H7 (cell line): Measurements from ENCODE around the gene SNX20. TPM values are rescaled to one million over a fixed set of nuclear protein-coding genes. Genes with fewer than 3 reads are reported as not detected.
A peak's percentile ranks its signal among the peaks of the same experiment; 100 is the strongest.

Experiments used
- DNase-seq: peaks from one replicate; pipeline ENCODE4 v3.0.0; 2012
- H3K27me3 ChIP-seq: 2 replicates; pipeline ENCODE4 v1.6.0; 2011; ENCODE audit warnings: mild to moderate bottlenecking, low read length; ENCODE audit not compliant: control insufficient read depth, insufficient read depth
- H3K36me3 ChIP-seq: replicated peaks from 2 replicates; pipeline ENCODE4 v1.5.1; 2011; ENCODE audit warnings: low read length; ENCODE audit not compliant: control insufficient read depth, insufficient read depth
- H3K4me3 ChIP-seq: 2 replicates; pipeline ENCODE4 v1.5.1; 2011; ENCODE audit warnings: low read depth, mild to moderate bottlenecking, control low read depth, low read length, moderate library complexity; ENCODE audit not compliant: insufficient read depth
- total RNA-seq: library from RNA; depleted of rRNA; stranded (reverse); fragments of >200 nt; shearing (Covaris generic); gene quantifications from 2 replicates; pipeline ENCODE4 v1.2.3, GENCODE V29; 2014

The SNX20 gene
- total RNA-seq, 1 experiment from 2014 or later = not detected

DNA sequence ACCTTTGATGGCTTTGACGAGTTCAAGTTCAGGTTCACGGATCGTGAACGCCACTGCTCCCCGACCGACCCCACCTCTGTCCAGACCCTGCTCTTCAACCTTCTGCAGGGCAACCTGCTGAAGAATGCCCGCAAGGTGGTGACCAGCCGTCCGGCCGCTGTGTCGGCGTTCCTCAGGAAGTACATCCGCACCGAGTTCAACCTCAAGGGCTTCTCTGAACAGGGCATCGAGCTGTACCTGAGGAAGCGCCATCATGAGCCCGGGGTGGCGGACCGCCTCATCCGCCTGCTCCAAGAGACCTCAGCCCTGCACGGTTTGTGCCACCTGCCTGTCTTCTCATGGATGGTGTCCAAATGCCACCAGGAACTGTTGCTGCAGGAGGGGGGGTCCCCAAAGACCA, 29.9 kb upstream of the SNX20 start:
- DNase-seq = peak; percentile 22
- no peaks in the 10 kb centered on the region for H3K27me3 ChIP-seq
- no peaks in the 10 kb centered on the region for H3K36me3 ChIP-seq
- no peak overlapping the region for H3K4me3 ChIP-seq

DNA sequence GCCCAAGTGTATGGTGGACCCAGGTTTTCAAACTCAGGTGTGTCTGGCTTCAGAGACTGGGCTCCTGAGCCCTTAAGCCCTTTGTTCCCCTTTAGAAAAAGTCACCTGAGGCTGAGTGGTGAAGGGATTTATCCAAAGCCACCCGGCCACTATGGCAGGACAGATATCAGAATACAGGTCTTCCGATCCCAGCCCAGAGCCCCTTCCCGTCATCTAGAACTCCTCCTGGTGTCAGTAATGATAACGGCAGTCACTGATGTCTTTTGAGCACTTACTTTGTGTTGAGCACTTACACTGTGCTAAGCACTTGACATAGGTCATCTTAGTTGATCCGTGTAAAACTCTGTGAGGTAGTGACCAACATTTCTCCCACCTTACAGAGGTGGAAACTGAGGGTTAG, 28.9 kb upstream of the SNX20 start:
- Histone ChIP-seq H3K27me3 (no peaks in the 10 kb centered on the region), H3K36me3 (no peaks in the 10 kb centered on the region), H3K4me3 (no peak overlapping the region)
- peak; percentile 68 for DNase-seq

DNA sequence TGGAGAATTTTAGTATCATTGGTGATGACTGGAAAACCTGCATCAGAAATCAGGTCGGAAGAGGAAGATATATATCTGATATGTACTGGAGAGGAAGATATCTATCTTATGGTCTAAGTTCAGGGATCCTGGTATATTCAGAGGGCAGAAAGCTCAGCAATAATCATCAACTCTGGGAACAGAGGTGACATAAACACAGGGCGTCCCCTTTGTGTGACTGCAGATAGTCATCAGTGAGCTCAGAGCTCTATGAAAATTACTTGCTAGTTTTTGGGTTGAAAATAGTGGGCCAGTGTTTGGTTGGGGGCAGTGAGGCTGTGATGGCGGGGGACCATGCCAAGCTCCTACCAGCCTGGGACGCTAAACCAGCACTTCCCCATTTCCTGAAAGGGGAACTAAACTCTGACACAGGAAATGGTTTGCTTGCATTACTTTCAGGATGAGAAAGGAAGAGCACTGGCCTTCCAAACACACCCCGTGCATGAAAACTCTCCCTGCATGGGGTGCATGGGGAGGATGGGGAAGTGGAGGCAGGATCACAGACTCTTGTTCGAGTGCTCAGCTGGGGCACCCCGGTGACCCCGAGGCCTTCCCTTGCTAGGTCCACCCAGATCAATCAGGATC, 28.1 kb upstream of the SNX20 start:
- no peaks in the 10 kb centered on the region for H3K27me3 ChIP-seq
- no peak for DNase-seq
- no peak overlapping the region for H3K4me3 ChIP-seq
- H3K36me3 ChIP-seq = no peaks in the 10 kb centered on the region

DNA sequence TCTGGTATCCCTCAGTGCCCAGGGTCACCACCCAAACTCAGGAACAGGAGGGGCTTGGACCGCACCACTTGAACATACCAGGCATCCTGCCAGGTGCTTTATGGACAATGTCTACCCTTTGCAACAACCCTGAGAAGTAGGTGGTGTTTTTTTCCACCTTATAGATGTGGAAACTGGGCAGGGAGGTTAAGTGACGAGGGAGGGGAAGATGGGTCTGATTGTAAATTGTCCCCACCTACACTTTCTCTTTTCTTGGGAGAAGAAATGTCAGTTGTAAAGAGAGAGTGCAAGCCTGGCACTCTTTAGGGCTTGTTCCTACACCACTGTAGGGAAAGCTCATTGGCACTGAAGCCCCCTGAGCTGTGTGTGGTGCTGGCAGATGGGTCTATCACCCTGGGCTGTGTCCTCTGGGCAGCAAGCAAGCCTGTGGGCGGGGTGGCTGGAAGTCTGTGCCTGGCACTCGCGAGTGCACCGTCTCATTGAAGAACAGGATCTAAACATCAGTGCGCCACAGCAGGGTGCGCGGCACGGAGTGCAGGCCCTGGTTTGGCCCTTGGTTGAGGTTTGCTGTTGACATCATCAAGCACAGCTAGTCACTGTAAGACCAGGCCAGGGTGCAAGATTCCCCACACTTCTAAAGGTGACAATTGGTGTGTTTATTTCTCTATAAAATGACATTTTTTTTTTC, 27.4 kb upstream of the SNX20 start:
- H3K4me3 ChIP-seq = no peak overlapping the region
- DNase-seq = no peak
- H3K36me3 ChIP-seq = no peaks in the 10 kb centered on the region
- no peaks in the 10 kb centered on the region for H3K27me3 ChIP-seq

DNA sequence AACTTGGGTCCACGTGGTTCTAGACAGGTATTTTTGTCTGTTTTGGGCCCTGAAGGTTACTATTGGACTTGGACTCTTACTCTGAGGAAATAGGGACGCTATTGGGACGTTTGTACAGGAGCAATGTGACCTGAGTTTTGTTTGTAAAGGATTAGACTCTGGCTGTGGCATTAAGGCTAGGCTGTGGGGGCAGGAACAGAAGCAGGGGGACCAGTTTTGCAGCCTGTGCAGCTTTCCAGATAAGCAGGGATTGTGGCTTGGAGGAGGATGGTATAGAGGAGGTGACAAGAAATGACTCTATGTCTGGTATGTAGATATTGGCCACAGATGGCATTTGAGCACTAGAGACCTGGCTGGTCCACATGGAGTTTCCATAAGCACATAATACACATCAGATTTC, 25.1 kb upstream of the SNX20 start:
- Histone ChIP-seq H3K27me3 (no peaks in the 10 kb centered on the region), H3K4me3 (no peak overlapping the region), H3K36me3 (no peaks in the 10 kb centered on the region)
- no peak for DNase-seq

DNA sequence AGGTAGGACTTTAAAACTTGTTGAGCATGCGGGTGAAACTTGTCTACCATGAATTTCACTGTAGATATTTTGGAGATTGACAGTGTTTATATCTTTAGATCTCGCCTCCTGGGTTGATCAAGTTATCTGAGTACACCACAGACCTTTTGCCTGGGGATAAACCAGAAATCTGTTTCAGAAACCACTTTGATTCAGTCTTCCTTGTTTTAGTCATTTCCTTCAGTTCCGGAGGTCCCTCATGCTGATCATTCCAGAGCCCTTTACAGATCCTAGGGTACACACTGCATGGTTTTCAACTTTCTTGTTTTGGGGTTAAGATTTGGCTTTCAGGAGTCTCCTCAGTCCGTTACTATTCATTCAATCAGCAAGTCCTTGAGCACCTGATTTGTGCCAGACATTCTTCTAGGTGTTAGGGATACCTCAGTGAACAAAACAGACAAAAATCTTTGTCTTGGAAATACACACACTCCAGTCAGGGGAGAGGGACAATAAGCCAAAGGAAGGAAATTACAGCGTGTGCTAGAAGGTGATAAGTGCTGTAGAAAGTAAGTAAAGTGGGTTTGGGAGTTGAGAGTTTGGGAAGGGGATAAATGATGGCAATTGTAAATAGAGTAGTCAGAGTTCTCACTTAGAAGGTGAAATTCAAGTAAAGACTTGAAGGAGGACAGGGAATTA, 24.5 kb upstream of the SNX20 start:
- Histone ChIP-seq H3K27me3 (no peaks in the 10 kb centered on the region), H3K4me3 (no peak overlapping the region), H3K36me3 (no peaks in the 10 kb centered on the region)
- no peak for DNase-seq

DNA sequence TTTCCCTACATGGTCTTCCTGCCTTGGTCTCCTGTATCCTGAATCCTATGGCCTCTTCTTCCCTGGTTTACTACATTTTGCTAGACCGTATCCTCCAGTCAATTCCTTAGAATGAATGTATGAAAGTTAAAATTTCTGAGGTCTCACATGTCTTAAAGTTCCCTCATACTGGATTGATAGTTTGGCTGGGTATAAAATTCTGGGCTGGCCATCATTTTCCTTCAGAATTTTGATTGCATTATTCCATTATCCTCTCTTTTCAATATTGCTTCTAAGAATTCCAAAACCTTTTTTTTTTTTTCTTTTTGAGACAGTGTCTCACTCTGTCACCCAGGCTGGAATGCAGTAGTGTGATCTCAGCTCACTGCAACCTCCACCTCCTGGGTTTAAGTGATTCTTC, 23.1 kb upstream of the SNX20 start:
- H3K36me3 ChIP-seq = no peaks in the 10 kb centered on the region
- DNase-seq = no peak
- H3K27me3 ChIP-seq = no peaks in the 10 kb centered on the region
- H3K4me3 ChIP-seq = no peak overlapping the region

DNA sequence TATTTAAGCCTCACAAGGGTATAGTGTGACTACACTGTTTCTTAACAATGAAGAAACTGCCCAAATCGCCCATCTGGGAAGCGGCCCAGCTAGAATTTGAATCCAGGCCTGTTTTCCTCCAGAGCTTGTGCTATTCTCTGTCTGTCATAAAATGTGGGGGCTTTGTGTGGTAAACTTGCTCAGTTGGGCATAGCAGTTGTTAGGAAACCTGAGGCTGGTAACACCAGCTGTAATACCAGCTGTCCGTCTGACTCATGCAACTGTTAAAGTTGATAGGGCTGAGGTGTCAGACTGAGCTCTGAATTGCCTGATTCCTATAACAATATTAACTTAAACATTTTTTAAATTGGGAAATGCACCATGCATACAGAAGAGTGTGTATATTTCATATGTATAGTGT, 21.6 kb upstream of the SNX20 start:
- Histone ChIP-seq H3K27me3 (no peaks in the 10 kb centered on the region), H3K36me3 (no peaks in the 10 kb centered on the region), H3K4me3 (no peak overlapping the region)
- DNase-seq = no peak

DNA sequence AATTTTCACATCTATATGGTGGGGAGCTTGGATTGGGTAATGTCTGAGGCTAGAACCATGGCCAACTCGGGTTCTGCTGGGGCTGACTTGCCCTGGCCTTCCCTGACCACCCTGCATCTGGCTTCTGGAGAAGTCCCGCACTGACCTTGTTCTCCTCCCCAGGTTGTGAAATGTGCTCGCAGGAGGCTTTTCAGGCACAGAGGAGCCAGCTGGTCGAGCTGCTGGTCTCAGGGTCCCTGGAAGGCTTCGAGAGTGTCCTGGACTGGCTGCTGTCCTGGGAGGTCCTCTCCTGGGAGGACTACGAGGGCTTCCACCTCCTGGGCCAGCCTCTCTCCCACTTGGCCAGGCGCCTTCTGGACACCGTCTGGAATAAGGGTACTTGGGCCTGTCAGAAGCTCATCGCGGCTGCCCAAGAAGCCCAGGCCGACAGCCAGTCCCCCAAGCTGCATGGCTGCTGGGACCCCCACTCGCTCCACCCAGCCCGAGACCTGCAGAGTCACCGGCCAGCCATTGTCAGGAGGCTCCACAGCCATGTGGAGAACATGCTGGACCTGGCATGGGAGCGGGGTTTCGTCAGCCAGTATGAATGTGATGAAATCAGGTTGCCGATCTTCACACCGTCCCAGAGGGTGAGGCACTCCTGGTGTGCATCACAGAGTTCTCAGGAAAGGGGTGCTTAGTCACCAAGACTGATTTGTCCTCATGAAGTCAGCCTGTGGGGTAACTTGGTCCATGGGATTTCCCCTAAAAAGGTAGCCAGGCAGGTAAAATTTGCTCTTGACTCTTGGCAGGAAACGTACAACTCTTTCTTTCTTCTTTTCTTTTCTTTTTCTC, 18.4 kb upstream of the SNX20 start:
- DNase-seq = peak; percentile 12
- H3K4me3 ChIP-seq = no peak overlapping the region
- no peaks in the 10 kb centered on the region for H3K27me3 ChIP-seq
- H3K36me3 ChIP-seq = no peaks in the 10 kb centered on the region

DNA sequence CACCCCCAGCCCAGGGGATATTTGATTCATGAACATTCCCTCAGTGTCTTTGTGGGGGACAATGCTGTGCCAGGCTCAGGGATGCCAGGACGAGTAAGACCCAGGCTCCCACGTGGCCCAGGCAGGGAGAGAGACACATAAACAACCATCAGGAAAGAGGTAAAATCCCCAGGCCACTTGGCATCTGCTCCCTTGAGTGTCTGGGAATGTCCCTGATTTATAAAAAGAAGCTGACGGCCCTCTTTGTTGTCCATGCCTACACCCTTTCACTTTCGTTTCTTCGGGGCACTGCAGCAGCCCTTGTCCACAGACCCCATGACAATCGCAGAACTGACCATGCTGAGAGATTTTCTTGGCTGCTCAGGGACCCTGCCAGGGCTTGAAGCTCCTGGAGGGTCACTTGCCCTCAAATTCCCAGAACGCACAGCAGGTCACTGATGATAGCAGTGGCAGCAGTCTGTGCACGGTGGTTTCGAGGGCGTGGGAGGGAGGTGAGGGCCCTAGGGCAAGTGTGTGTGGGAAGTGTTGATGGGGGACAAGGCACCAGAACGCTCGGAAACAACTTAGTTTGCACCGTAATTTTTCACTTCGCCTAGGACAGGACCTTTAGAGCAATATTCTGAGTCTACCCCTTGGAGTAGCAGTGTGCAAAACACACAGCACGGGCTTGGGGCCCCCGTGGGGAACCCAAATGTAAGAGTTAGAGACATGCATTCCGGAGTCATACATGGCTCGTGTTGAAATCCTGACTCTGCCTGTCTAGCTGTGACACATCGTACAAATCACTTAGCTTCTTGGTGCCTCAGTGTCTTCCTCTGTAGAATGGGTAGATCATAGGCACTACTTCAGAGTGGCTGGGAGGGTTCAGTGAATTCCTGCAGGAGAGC, 17.0 kb upstream of the SNX20 start:
- H3K36me3 ChIP-seq = no peaks in the 10 kb centered on the region
- peaks cover 8% of the 10 kb centered on the region for H3K27me3 ChIP-seq
- peak; percentile 18 for DNase-seq
- H3K4me3 ChIP-seq = no peak overlapping the region

DNA sequence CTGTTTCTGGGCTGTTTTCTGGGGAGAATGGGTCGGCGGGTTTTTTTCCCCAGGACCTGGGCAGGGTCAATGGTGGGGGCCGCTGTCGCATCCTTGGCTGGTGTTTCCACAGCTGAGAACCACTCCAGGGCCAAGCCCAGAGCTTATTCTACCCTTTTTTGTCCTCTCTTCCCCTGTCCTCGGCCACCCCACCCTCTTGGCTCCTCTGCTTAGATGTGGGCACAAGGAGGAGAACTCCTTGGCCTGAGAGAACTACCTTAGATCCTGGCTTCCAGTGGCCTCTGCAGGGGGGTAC, 16.3 kb upstream of the SNX20 start:
- no peaks in the 10 kb centered on the region for H3K36me3 ChIP-seq
- H3K4me3 ChIP-seq = no peak overlapping the region
- DNase-seq = no peak
- H3K27me3 ChIP-seq = peaks cover 14% of the 10 kb centered on the region

DNA sequence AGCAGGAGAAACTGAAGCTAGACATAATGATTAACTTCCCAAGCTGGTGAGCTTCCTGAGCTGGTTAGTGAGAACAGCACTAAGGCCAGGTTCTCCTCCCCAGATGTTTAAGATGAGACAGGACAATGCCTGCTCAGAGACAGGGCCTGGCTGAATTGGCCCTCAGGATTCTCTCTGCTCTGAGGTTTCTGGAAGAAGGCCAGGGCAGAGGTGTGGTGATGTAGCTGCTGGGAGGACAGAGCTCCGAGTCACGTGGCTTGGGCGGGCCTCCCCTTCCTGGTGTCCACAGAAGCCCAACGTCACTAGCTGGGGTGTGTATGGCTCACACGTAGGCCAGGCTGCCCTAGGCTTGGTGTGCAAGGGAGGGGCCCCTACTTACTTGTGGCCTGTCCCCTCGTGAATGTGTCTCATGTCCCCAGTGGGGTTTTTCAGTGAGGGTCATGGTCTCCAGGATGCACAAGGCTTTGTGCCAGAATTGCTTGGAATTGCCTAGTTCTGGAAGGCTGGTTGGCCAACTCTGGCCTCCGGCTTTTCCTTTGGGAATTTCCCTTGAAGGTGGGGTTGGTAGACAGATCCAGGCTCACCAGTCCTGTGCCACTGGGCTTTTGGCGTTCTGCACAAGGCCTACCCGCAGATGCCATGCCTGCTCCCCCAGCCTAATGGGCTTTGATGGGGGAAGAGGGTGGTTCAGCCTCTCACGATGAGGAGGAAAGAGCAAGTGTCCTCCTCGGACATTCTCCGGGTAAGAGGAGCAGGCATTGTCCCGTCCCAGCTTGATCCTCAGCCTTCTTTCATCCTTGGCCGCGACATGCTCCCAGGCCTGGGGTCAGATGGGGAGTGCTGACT, 15.7 kb upstream of the SNX20 start:
- no peak for DNase-seq
- Histone ChIP-seq H3K27me3 (peaks cover 14% of the 10 kb centered on the region), H3K4me3 (no peak overlapping the region), H3K36me3 (no peaks in the 10 kb centered on the region)

DNA sequence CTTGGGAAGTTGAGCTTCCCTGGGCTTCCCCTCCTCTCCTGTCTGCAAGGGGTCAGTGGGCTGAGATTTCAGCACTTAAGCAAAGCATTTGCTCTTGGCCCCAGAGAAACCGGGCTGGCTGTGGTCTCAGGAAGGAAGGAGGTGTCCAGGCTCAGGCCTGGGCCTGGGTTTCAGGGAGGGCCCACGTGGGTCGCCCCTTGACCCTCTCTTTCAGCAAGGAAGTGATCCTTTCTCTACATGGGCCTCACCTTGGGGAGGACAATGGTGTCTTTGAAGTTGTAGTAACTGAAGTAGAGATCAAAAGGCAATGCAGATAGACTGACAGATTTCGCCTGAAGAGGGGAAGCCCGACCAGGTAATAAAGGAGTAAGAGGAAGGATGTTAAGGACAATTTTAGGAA, 15.0 kb upstream of the SNX20 start:
- Histone ChIP-seq H3K27me3 (peaks cover 14% of the 10 kb centered on the region), H3K4me3 (no peak overlapping the region), H3K36me3 (no peaks in the 10 kb centered on the region)
- DNase-seq = no peak
